Measurements from ENCODE around the gene MOCS1.

The MOCS1 gene

DNA sequence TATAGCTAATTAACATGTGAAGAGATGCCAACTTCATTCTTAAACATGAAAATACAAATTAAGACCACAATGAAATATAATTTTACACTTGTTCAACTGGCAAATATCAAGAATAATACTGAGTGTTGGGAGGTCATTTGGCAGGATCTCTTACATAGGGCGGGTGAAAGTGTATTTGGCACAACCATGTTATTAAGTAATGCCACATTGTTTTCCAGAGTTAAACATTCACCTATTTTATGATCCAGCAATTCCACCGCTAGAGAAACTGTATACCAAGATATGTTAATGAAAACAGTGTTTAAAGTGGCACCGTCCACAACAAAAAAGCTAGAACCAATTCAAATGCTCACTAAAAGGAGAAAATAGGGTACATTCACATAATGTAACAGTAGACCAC, 14.1 kb downstream of the MOCS1 start:
- DNase-seq (ENCODE audit: insufficient read length) = no peak
- FAIRE-seq = no peak
- TF ChIP-seq POLR2AphosphoS5 (IDR thresholded peaks at IDR 0.05; ENCODE audit: low read depth, low read length) = no peak
- no peak for TF ChIP-seq POLR2A (IDR thresholded peaks at IDR 0.05; ENCODE audit: low read depth, low read length)
- TF ChIP-seq TAF1 (IDR thresholded peaks at IDR 0.05; ENCODE audit: borderline replicate concordance, low read depth, low read length) = no peak

DNA sequence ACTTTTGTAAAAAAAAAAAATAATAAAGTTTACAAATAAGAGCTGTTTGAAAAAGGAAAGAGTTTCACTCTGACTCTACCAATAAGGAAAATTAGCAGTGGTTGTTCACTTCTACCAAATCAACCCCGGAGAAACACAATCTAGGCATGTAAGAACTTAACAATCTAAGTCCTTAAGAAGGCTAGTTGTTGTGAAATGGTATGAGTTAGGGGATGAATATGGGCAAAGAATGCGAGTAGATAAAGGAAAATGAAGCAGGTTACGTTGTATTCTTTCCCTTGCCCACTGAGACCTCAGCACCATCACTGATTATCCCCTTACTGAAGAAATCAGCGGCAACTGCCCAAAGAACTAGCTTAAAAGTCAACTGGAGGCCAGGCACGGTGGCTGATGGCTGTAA, 15.4 kb downstream of the MOCS1 start:
- DNase-seq (ENCODE audit: insufficient read length) = no peak
- FAIRE-seq = no peak
- no peak for TF ChIP-seq POLR2AphosphoS5 (IDR thresholded peaks at IDR 0.05; ENCODE audit: low read depth, low read length)
- TF ChIP-seq POLR2A (IDR thresholded peaks at IDR 0.05; ENCODE audit: low read depth, low read length) = no peak
- TF ChIP-seq TAF1 (IDR thresholded peaks at IDR 0.05; ENCODE audit: borderline replicate concordance, low read depth, low read length) = no peak

DNA sequence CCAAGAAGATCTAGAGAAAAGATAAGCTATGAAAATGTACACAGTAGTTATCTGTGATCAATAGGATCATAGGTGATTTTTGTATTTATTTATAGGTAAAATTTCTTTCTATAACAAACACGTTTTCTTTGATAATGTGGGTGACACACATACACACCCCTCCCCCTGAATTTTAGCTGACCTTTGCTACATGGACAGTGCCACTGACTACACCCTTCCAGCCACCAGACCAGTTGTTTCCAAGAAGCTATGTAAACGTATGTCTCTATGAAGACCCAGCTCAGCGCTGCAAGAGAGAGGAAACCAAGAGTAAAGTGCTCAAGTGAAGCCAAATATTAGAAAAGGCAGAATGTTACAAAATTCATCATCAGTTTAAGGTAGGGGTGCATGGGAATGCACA, 16.3 kb downstream of the MOCS1 start:
- DNase-seq (ENCODE audit: insufficient read length) = no peak
- TF ChIP-seq POLR2A (IDR thresholded peaks at IDR 0.05; ENCODE audit: low read depth, low read length) = no peak
- TF ChIP-seq POLR2AphosphoS5 (IDR thresholded peaks at IDR 0.05; ENCODE audit: low read depth, low read length) = no peak
- TF ChIP-seq TAF1 (IDR thresholded peaks at IDR 0.05; ENCODE audit: borderline replicate concordance, low read depth, low read length) = no peak
- FAIRE-seq = no peak

DNA sequence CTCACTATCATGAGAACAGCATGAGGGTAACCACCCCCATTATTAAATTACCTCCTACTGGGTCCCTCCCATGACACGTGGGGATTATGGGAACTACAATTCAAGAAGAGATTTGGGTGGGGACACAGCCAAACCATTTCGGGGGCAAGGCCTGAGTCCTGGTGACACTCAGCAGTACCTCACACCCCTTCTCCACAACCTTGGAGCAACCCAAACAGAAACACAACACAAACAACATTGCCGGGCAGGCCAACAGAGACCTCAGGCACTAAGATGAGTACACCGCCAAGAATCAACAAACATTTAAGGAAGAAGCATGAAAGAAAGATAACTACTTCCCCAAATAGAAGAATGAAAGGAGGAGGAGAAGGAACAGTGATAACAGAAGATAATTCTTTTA, 16.9 kb downstream of the MOCS1 start:
- TF ChIP-seq POLR2A (IDR thresholded peaks at IDR 0.05; ENCODE audit: low read depth, low read length) (no peak), POLR2AphosphoS5 (IDR thresholded peaks at IDR 0.05; ENCODE audit: low read depth, low read length) (no peak), TAF1 (IDR thresholded peaks at IDR 0.05; ENCODE audit: borderline replicate concordance, low read depth, low read length) (no peak)
- FAIRE-seq (no peak), DNase-seq (ENCODE audit: insufficient read length) (no peak)

DNA sequence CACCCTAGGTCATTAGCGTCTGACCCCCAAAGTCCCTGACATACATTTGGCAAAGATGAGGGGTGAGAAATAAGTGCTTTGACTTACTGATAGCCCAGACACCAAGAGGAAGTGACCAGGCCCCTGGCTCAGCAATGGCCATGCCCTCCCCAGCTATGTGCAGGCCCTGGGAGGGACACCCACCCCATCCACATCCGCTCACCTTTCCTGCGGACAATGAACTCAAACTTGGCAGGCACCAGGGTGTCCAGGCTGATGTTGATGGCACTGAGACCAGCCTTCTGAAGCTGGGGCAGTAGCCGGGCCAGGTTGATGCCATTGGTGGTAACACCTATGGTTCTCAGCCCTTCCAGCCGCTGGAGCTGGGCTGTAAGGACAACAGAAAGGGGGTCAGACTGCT, 18.4 kb downstream of the MOCS1 start:
- DNase-seq (ENCODE audit: insufficient read length) = no peak
- FAIRE-seq = no peak
- no peak for TF ChIP-seq POLR2A (IDR thresholded peaks at IDR 0.05; ENCODE audit: low read depth, low read length)
- no peak for TF ChIP-seq TAF1 (IDR thresholded peaks at IDR 0.05; ENCODE audit: borderline replicate concordance, low read depth, low read length)
- no peak for TF ChIP-seq POLR2AphosphoS5 (IDR thresholded peaks at IDR 0.05; ENCODE audit: low read depth, low read length)

DNA sequence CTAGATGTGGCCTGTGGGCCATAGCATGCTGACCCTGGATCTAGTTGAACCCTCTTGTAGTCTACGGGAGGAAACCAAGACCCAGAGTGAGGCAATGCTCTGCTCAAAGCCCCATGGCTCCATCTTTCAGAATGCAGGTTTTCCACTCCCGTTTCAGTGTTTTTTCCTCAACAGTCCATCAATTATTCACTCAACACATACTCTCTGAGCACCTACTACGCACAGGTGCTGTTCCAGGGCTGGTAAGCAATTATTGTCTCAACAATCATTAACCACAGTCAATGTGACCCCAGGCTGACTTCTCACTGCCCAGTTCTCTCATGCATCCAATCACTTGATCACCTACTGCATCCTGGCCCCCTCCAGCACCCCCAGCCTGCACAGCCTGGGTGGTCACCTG, 20.0 kb downstream of the MOCS1 start:
- no peak for DNase-seq (ENCODE audit: insufficient read length)
- FAIRE-seq = no peak
- TF ChIP-seq POLR2AphosphoS5 (IDR thresholded peaks at IDR 0.05; ENCODE audit: low read depth, low read length) (no peak), POLR2A (IDR thresholded peaks at IDR 0.05; ENCODE audit: low read depth, low read length) (no peak), TAF1 (IDR thresholded peaks at IDR 0.05; ENCODE audit: borderline replicate concordance, low read depth, low read length) (no peak)

DNA sequence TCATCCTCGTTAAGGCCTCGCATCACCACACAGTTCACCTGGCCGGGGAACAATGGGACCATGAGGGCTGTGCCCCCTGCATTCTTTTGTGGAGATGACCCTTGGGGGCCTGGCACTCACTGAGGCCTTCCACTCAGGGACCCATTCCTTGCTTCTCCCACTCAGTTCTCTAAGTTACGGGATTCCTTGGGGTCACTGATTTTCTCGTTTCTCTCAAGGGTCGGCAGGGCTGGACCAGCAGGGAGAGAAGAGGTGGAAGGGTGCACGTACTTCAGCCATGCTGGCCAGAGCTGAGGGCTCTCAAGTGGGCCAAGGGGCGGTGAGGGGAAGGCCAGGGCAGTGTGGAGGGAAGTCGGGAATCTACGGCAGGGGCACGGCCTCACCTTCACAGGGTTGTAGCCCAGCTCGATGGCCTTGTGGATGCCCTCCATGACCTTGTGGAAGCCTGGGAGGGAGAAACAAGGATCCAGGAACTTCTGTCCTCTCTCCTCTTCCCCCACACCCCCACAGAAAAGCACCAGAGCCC, 20.8 kb downstream of the MOCS1 start:
- DNase-seq (ENCODE audit: insufficient read length) = no peak
- TF ChIP-seq POLR2AphosphoS5 (IDR thresholded peaks at IDR 0.05; ENCODE audit: low read depth, low read length) (no peak), POLR2A (IDR thresholded peaks at IDR 0.05; ENCODE audit: low read depth, low read length) (no peak), TAF1 (IDR thresholded peaks at IDR 0.05; ENCODE audit: borderline replicate concordance, low read depth, low read length) (no peak)
- no peak for FAIRE-seq

DNA sequence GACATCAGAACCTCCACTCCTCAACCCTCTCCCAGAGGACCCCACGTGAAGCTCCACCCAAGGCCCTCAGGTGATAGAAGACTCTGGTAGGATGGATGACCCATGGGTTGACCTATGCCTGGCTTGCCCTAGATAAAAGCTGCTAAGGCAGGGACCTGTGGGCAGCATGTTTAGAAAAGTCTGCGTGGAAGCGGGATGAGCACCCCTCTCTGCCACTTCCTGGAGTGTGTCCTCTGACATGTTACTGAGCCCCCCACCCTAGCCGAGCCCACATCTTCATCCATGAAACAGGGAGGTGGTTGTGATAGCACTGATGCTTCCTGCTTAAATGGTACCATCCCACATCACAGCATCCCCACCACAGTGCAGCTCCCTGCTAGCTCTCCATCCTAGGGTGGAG, 21.8 kb downstream of the MOCS1 start:
- no peak for FAIRE-seq
- TF ChIP-seq TAF1 (IDR thresholded peaks at IDR 0.05; ENCODE audit: borderline replicate concordance, low read depth, low read length) (no peak), POLR2A (IDR thresholded peaks at IDR 0.05; ENCODE audit: low read depth, low read length) (no peak), POLR2AphosphoS5 (IDR thresholded peaks at IDR 0.05; ENCODE audit: low read depth, low read length) (no peak)
- DNase-seq (ENCODE audit: insufficient read length) = no peak

DNA sequence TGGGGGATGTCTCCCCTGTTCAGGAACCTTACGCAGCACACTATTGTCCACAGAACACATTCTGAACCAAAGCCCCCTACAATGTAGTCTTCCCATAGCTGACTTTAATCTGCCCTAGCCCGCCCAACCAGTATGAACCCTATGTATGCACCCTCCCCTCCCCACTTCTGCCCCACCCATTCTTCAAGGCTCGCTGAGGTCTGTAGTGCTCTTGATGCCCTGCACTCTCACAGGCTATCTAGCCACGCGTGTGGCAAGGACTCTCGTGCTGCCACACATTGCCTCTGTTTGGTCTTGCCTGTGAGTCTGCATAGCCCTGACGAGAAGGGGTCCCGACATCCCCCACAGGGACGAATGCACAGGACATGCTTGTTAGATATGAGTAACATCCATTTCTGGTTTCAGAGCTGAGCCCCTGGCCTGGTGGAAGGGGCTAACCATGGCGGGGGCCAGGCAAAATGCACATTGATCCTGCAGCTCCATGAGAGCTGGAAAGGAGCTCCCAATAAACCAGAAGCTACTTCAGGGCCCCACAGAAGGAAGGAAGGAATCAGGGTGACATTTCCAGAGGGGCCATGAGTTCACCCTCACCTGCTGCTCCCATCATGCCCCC, 22.6 kb downstream of the MOCS1 start:
- no peak for FAIRE-seq
- DNase-seq (ENCODE audit: insufficient read length) = no peak

DNA sequence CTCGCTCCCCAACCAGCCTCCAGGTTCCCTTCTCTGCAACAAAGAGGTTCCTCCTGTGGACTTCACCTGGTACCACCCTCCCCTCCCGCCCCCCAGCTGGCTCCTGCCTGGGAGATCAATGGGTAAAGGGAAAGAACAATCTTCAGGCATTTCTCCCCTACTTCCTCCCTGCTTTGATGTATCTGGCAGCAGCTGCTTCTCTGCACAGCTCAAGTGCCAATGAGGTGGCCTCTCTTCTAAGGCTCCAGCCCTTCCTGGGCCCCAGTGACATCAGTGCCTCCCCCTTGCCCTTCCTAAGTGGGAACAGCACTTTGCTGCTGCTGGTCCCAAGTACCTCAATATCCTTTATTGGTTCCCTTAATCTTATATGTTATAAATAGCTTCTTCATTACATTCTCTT, 23.5 kb downstream of the MOCS1 start:
- DNase-seq (ENCODE audit: insufficient read length) = no peak
- no peak for FAIRE-seq
- TF ChIP-seq POLR2A (IDR thresholded peaks at IDR 0.05; ENCODE audit: low read depth, low read length) (no peak), POLR2AphosphoS5 (IDR thresholded peaks at IDR 0.05; ENCODE audit: low read depth, low read length) (no peak), TAF1 (IDR thresholded peaks at IDR 0.05; ENCODE audit: borderline replicate concordance, low read depth, low read length) (no peak)

More for the DNA sequence above, 22.6 kb downstream of the MOCS1 start:
- no peak for TF ChIP-seq POLR2AphosphoS5 (IDR thresholded peaks at IDR 0.05; ENCODE audit: low read depth, low read length)
- no peak for TF ChIP-seq TAF1 (IDR thresholded peaks at IDR 0.05; ENCODE audit: borderline replicate concordance, low read depth, low read length)
- no peak for TF ChIP-seq POLR2A (IDR thresholded peaks at IDR 0.05; ENCODE audit: low read depth, low read length)

DNA sequence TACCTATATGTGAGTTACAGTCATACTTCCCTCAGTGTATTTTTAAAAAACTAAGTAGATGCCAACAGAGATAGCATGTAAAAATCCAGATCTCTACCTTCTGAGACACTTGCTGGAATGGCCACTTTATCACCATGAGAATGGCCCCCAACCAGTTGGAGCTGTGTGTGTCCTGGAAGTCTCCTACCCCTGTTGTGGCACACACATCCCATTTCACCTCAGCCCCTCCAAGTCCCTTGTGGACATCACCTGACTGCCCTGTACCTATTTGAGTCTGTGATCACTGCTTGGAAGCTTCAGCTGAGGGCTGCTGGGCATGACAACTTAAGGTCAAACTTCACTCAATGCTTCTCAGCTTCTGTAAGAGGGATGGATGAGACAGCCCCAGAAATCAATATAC, 24.1 kb downstream of the MOCS1 start:
- DNase-seq (ENCODE audit: insufficient read length) (no peak), FAIRE-seq (no peak)
- TF ChIP-seq TAF1 (IDR thresholded peaks at IDR 0.05; ENCODE audit: borderline replicate concordance, low read depth, low read length) (no peak), POLR2AphosphoS5 (IDR thresholded peaks at IDR 0.05; ENCODE audit: low read depth, low read length) (no peak), POLR2A (IDR thresholded peaks at IDR 0.05; ENCODE audit: low read depth, low read length) (no peak)

DNA sequence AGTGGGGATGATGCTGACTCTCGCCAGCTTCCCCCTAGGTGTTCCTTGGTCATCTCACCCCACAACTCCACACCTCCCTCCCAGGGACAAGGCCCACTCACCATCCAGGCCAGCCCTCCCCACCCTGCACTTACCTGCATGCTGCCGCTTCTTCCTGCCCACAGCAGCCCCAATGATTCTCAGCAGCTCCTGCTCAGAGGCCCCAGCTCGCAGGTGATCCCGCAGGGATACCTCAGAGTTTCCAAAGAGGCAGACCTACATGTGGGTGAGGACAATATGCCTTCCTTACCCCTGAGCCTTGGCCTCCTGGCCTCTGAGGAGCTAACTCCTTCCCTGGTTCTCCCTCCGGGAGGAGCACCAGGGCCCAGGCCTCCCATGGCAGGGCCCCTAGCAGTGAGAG, 24.6 kb downstream of the MOCS1 start:
- DNase-seq (ENCODE audit: insufficient read length) (no peak), FAIRE-seq (no peak)
- TF ChIP-seq POLR2AphosphoS5 (IDR thresholded peaks at IDR 0.05; ENCODE audit: low read depth, low read length) (no peak), TAF1 (IDR thresholded peaks at IDR 0.05; ENCODE audit: borderline replicate concordance, low read depth, low read length) (no peak), POLR2A (IDR thresholded peaks at IDR 0.05; ENCODE audit: low read depth, low read length) (no peak)

Measured in GM12892 (cell line).